ENCODE measurements around the gene GLDC. TPM values are rescaled to one million over a fixed set of nuclear protein-coding genes. Genes with fewer than 3 reads are reported as not detected.
A peak's percentile ranks its signal among the peaks of the same experiment; 100 is the strongest.

The GLDC gene
- total and polyA plus RNA-seq, 4 donors = 20.3 to 56.6 (median 36.5) TPM

- Histone ChIP-seq H3K27ac (ENCODE audit: low read depth, low read length) (peak overlapping the region; percentile 72), H3K27me3 (ENCODE audit: control insufficient read depth, insufficient read depth, low read length) (no peaks in the 10 kb centered on the region), H3K36me3 (ENCODE audit: control insufficient read depth, insufficient read depth, low read length) (no peaks in the 10 kb centered on the region), H3K9me3 (ENCODE audit: control insufficient read depth, insufficient read depth, low read length) (no peaks in the 10 kb centered on the region), H3K4me3 (ENCODE audit: low read depth, low read length) (no peak overlapping the region), H3K4me1 (ENCODE audit: control insufficient read depth, insufficient read depth, low read length) (peaks cover 12% of the 10 kb centered on the region)
- WGBS (ENCODE audit: insufficient coverage) = 60% methylated on average over 1 of the region's 3 CpGs
- peak in 1 of 6 donors; percentile 81 for DNase-seq (ENCODE audit: low read depth in 4 of 6, low spot score in 6 of 6)
These were observed 80.7 kb downstream of the GLDC start for GRCh38 chr9:6564868-6565267.

- H3K4me1 ChIP-seq (ENCODE audit: control insufficient read depth, insufficient read depth, low read length) = peaks cover 12% of the 10 kb centered on the region
- H3K27me3 ChIP-seq (ENCODE audit: control insufficient read depth, insufficient read depth, low read length) = no peaks in the 10 kb centered on the region
- H3K27ac ChIP-seq (ENCODE audit: low read depth, low read length) = peak overlapping the region; percentile 72
- H3K36me3 ChIP-seq (ENCODE audit: control insufficient read depth, insufficient read depth, low read length) = no peaks in the 10 kb centered on the region
- no peaks in the 10 kb centered on the region for H3K9me3 ChIP-seq (ENCODE audit: control insufficient read depth, insufficient read depth, low read length)
- 53% methylated on average over 5 of the region's 5 CpGs for WGBS (ENCODE audit: insufficient coverage)
- H3K4me3 ChIP-seq (ENCODE audit: low read depth, low read length) = no peak overlapping the region
- no peak for DNase-seq (ENCODE audit: low read depth in 4 of 6, low spot score in 6 of 6)
These were observed 81.2 kb downstream of the GLDC start for GRCh38 chr9:6564360-6564759.

- Histone ChIP-seq H3K27ac (ENCODE audit: low read depth, low read length) (peak overlapping the region; percentile 70), H3K4me1 (ENCODE audit: control insufficient read depth, insufficient read depth, low read length) (peaks cover 18% of the 10 kb centered on the region), H3K9me3 (ENCODE audit: control insufficient read depth, insufficient read depth, low read length) (no peaks in the 10 kb centered on the region), H3K4me3 (ENCODE audit: low read depth, low read length) (no peak overlapping the region), H3K27me3 (ENCODE audit: control insufficient read depth, insufficient read depth, low read length) (no peaks in the 10 kb centered on the region), H3K36me3 (ENCODE audit: control insufficient read depth, insufficient read depth, low read length) (no peaks in the 10 kb centered on the region)
- DNase-seq (ENCODE audit: low read depth in 4 of 6, low spot score in 6 of 6) = peak in 1 of 6 donors; percentile 73
- WGBS (ENCODE audit: insufficient coverage) = 79% methylated on average over 7 of the region's 7 CpGs
These were observed 82.6 kb downstream of the GLDC start for GRCh38 chr9:6562871-6563430.

- peak in 1 of 6 donors; percentile 48 for DNase-seq (ENCODE audit: low read depth in 4 of 6, low spot score in 6 of 6)
- H3K4me3 ChIP-seq (ENCODE audit: low read depth, low read length) = no peak overlapping the region
- no peaks in the 10 kb centered on the region for H3K9me3 ChIP-seq (ENCODE audit: control insufficient read depth, insufficient read depth, low read length)
- no peaks in the 10 kb centered on the region for H3K27me3 ChIP-seq (ENCODE audit: control insufficient read depth, insufficient read depth, low read length)
- no peaks in the 10 kb centered on the region for H3K36me3 ChIP-seq (ENCODE audit: control insufficient read depth, insufficient read depth, low read length)
- peak overlapping the region; percentile 19 for H3K27ac ChIP-seq (ENCODE audit: low read depth, low read length)
- peaks cover 26% of the 10 kb centered on the region for H3K4me1 ChIP-seq (ENCODE audit: control insufficient read depth, insufficient read depth, low read length)
These were observed 83.3 kb downstream of the GLDC start for GRCh38 chr9:6562201-6562600.

GRCh38 chr9:6557883-6558616 is 87.5 kb downstream of the GLDC start:
- 22% methylated on average over 5 of the region's 9 CpGs for WGBS (ENCODE audit: insufficient coverage)
- peaks cover 6% of the 10 kb centered on the region for H3K36me3 ChIP-seq (ENCODE audit: control insufficient read depth, insufficient read depth, low read length)
- H3K9me3 ChIP-seq (ENCODE audit: control insufficient read depth, insufficient read depth, low read length) = no peaks in the 10 kb centered on the region
- H3K4me3 ChIP-seq (ENCODE audit: low read depth, low read length) = no peak overlapping the region
- H3K27me3 ChIP-seq (ENCODE audit: control insufficient read depth, insufficient read depth, low read length) = no peaks in the 10 kb centered on the region
- H3K4me1 ChIP-seq (ENCODE audit: control insufficient read depth, insufficient read depth, low read length) = peaks cover 22% of the 10 kb centered on the region
- peak; percentile 65 to 97 (median 73) for DNase-seq (ENCODE audit: low read depth in 4 of 6, low spot score in 6 of 6)
- H3K27ac ChIP-seq (ENCODE audit: low read depth, low read length) = peak overlapping the region; percentile 20

GRCh38 chr9:6553866-6554265 is 91.7 kb downstream of the GLDC start:
- peaks cover 6% of the 10 kb centered on the region for H3K36me3 ChIP-seq (ENCODE audit: control insufficient read depth, insufficient read depth, low read length)
- H3K9me3 ChIP-seq (ENCODE audit: control insufficient read depth, insufficient read depth, low read length) = no peaks in the 10 kb centered on the region
- no peak overlapping the region for H3K4me3 ChIP-seq (ENCODE audit: low read depth, low read length)
- peak overlapping the region; percentile 42 for H3K27ac ChIP-seq (ENCODE audit: low read depth, low read length)
- no peak for DNase-seq (ENCODE audit: low read depth in 4 of 6, low spot score in 6 of 6)
- H3K27me3 ChIP-seq (ENCODE audit: control insufficient read depth, insufficient read depth, low read length) = no peaks in the 10 kb centered on the region
- H3K4me1 ChIP-seq (ENCODE audit: control insufficient read depth, insufficient read depth, low read length) = peaks cover 36% of the 10 kb centered on the region
- 100% methylated on average over 1 of the region's 1 CpG for WGBS (ENCODE audit: insufficient coverage)

GRCh38 chr9:6552498-6553121 is 92.9 kb downstream of the GLDC start:
- WGBS (ENCODE audit: insufficient coverage) = 40% methylated on average over 6 of the region's 7 CpGs
- H3K4me1 ChIP-seq (ENCODE audit: control insufficient read depth, insufficient read depth, low read length) = peaks cover 27% of the 10 kb centered on the region
- no peaks in the 10 kb centered on the region for H3K27me3 ChIP-seq (ENCODE audit: control insufficient read depth, insufficient read depth, low read length)
- H3K9me3 ChIP-seq (ENCODE audit: control insufficient read depth, insufficient read depth, low read length) = no peaks in the 10 kb centered on the region
- H3K4me3 ChIP-seq (ENCODE audit: low read depth, low read length) = no peak overlapping the region
- H3K27ac ChIP-seq (ENCODE audit: low read depth, low read length) = peak overlapping the region; percentile 59
- DNase-seq (ENCODE audit: low read depth in 4 of 6, low spot score in 6 of 6) = peak in 2 of 6 donors; percentile 27 to 59
- H3K36me3 ChIP-seq (ENCODE audit: control insufficient read depth, insufficient read depth, low read length) = peaks cover 6% of the 10 kb centered on the region

- no peaks in the 10 kb centered on the region for H3K9me3 ChIP-seq (ENCODE audit: control insufficient read depth, insufficient read depth, low read length)
- H3K27ac ChIP-seq (ENCODE audit: low read depth, low read length) = peak overlapping the region; percentile 59
- no peak overlapping the region for H3K4me3 ChIP-seq (ENCODE audit: low read depth, low read length)
- 58% methylated on average over 2 of the region's 3 CpGs for WGBS (ENCODE audit: insufficient coverage)
- no peaks in the 10 kb centered on the region for H3K27me3 ChIP-seq (ENCODE audit: control insufficient read depth, insufficient read depth, low read length)
- H3K36me3 ChIP-seq (ENCODE audit: control insufficient read depth, insufficient read depth, low read length) = peaks cover 6% of the 10 kb centered on the region
- H3K4me1 ChIP-seq (ENCODE audit: control insufficient read depth, insufficient read depth, low read length) = peaks cover 23% of the 10 kb centered on the region
- DNase-seq (ENCODE audit: low read depth in 4 of 6, low spot score in 6 of 6) = peak in 2 of 6 donors; percentile 40 to 71
These were observed 93.5 kb downstream of the GLDC start for GRCh38 chr9:6552033-6552432.

GRCh38 chr9:6551136-6551535 is 94.4 kb downstream of the GLDC start:
- H3K27ac ChIP-seq (ENCODE audit: low read depth, low read length) = no peak overlapping the region
- H3K27me3 ChIP-seq (ENCODE audit: control insufficient read depth, insufficient read depth, low read length) = no peaks in the 10 kb centered on the region
- H3K9me3 ChIP-seq (ENCODE audit: control insufficient read depth, insufficient read depth, low read length) = no peaks in the 10 kb centered on the region
- H3K4me1 ChIP-seq (ENCODE audit: control insufficient read depth, insufficient read depth, low read length) = peaks cover 23% of the 10 kb centered on the region
- no CpG with 5 or more reads among the region's 2 CpGs for WGBS (ENCODE audit: insufficient coverage)
- no peak overlapping the region for H3K4me3 ChIP-seq (ENCODE audit: low read depth, low read length)
- DNase-seq (ENCODE audit: low read depth in 4 of 6, low spot score in 6 of 6) = peak in 1 of 6 donors; percentile 54
- peaks cover 3% of the 10 kb centered on the region for H3K36me3 ChIP-seq (ENCODE audit: control insufficient read depth, insufficient read depth, low read length)
